Heart right ventricle (tissue), 16 donors: ENCODE data around the gene CDKN3. TPM values are rescaled to one million over a fixed set of nuclear protein-coding genes. Genes with fewer than 3 reads are reported as not detected.
A peak's percentile ranks its signal among the peaks of the same experiment; 100 is the strongest.

Experiments
- ATAC-seq, 8 donors: fragments of 200-7000 bp; cut with Tn5 transposase; one replicate each; pipeline ENCODE4 v1.9.1; 2020; ENCODE audit warnings: mild to moderate bottlenecking in 8 of 8, moderate library complexity in 8 of 8, moderate number of reproducible peaks in 1 of 8
- DNase-seq, 2 donors: peaks; one replicate each; pipeline ENCODE4 v3.0.0-alpha.2; 2020
- H3K27ac ChIP-seq, 10 donors: fragments of 200-600 bp; sonication (generic) in 2 of 10; one replicate each; pipeline versions ENCODE4 v1.5.0 to v1.8.0; 2020 to 2022; ENCODE audit warnings: mild to moderate bottlenecking in 3 of 10
- H3K27me3 ChIP-seq, 7 donors: fragments of 200-600 bp; one replicate each; pipeline ENCODE4 v1.8.0; 2021 to 2022; ENCODE audit warnings: mild to moderate bottlenecking in 2 of 7
- H3K36me3 ChIP-seq, 9 donors: fragments of 200-600 bp; sonication (generic) in 1 of 9; one replicate each; pipeline versions ENCODE4 v1.5.0 to v1.8.0; 2020 to 2022; ENCODE audit warnings: mild to moderate bottlenecking in 2 of 9
- H3K4me1 ChIP-seq, 9 donors: fragments of 200-600 bp; sonication (generic) in 1 of 9; one replicate each; pipeline versions ENCODE4 v1.5.0 to v1.8.0; 2020 to 2022; ENCODE audit warnings: mild to moderate bottlenecking in 4 of 9
- H3K4me3 ChIP-seq, 10 donors: fragments of 200-600 bp; sonication (generic) in 2 of 10; one replicate each; pipeline versions ENCODE4 v1.5.0 to v1.8.0; 2020 to 2022; ENCODE audit warnings: mild to moderate bottlenecking in 7 of 10, moderate library complexity in 2 of 10
- H3K9me3 ChIP-seq, 11 donors: fragments of 200-600 bp in 10 of 11; sonication (generic) in 2 of 11; one replicate each; pipeline versions ENCODE4 v1.5.0 to v1.8.0; 2013 to 2022; ENCODE audit warnings: mild to moderate bottlenecking in 2 of 11, control low read depth in 1 of 11, moderate library complexity in 1 of 11
- WGBS, 2 donors: extraction: QIAGEN DNeasy Blood & Tissue Kit; methylation state at CpG; one replicate each; pipeline ENCODE4 v1.1.7; 2013; ENCODE audit warnings: inconsistent platforms in 1 of 2; 5-methylcytosine and 5-hydroxymethylcytosine counted together
- intact Hi-C, 10 donors: fragments of 100-400 bp; cut with DNase I; formaldehyde crosslinking; loops; one replicate each; pipeline versions ENCODE4 v1.11.1 to v1.14.2; 2022
- polyA plus RNA-seq, 2 donors: library from polyadenylated mRNA; stranded (reverse); fragments of 200-250 nt; gene quantifications; one replicate each; pipeline ENCODE4 v1.2.3, GENCODE V29; 2013
- total RNA-seq, 10 donors: library from RNA; stranded (reverse); fragmentation: NEBNext Ultra II Directional in 3 of 10; extraction: Animal tissue kit (Norgen Biotek cat#: 25700) in 3 of 10; gene quantifications; one replicate each; pipeline versions ENCODE4 v1.2.1 to v1.2.4, GENCODE V29; 2021 to 2023
- TF ChIP-seq, protein P1 (sequence below), 9 donors: fragments of 200-600 bp; sonication (generic) in 2 of 9; IDR thresholded peaks; one replicate each; pipeline versions ENCODE4 v1.5.0 to v1.8.0; 2021 to 2022; ENCODE audit warnings: antibody characterized with exemption in 9 of 9, mild to moderate bottlenecking in 5 of 9, moderate library complexity in 1 of 9
- donor health status: Arrhythmogenic right ventricular cardiomyopathy.
- donor health status: ischemic (EF 13 %, LVEDD 7.1; RV severe dilation, severe dysfunction).
- donor health status: healthy with polysubstance abuse.
- donor health status: DM: no; HTN: yes; CAD: no.
- donor health status: DM: no; HTN: no; CAD: no.
- donor health status: ischemic (EF 25% LVEDD 6.9; RV normal size, moderate dysfunction).
- donor health status: ischemic (EF 25% LVEDD 5.7; RV mildly dilated, moderate dysfunction).
- donor health status: healthy.
- donor health status: DM: yes; HTN: yes; CAD: no.
- donor health status: Ischemic cardiomyopathy.
- donor health status: ischemic (EF 35%, LVEDD 5.7; RV mildly dilated, moderate dysfunction).
- donor health status: nonischemic (EF 11% LVEDD 7.7; RV severe dilation, severe dysfunction).
- donor health status: DM: yes; HTN: yes; CAD: no.
- donor health status: PGD.
- donor health status: ischemic (EF 29% LVEDD 5.4; RV normal size, mild dysfunction).
- donor health status: nonischemic (EF 23%, LVEDD 6.1; RV moderate dilation, normal function).

Gene CDKN3
- total and polyA plus RNA-seq, 12 donors: 1.8 to 14.7 (median 4.2) TPM

DNA sequence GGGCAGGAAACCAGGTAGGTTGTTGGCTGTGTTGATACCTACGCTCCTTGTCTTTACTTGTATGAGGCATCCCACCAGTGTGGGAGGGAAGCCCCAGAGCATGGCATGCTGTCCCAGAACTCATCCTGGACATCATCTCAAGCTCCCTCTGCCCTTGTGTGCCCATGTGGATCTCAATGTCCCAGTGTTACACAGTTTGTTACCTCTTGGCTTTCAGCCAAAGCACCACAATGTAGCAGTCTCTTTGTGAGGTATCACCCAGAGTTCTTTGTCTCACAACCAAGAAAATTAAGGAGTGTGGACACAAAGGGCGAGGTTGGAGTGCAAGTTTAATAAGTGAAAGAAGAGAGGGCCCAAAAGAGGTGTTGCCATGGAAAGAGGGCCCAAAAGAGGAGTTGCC is 43.1 kb upstream of the CDKN3 start:
- H3K27me3 ChIP-seq: peaks cover 0 to 3% (median 0%) of the 10 kb centered on the region in 7 donors
- TF ChIP-seq, protein P1, sequence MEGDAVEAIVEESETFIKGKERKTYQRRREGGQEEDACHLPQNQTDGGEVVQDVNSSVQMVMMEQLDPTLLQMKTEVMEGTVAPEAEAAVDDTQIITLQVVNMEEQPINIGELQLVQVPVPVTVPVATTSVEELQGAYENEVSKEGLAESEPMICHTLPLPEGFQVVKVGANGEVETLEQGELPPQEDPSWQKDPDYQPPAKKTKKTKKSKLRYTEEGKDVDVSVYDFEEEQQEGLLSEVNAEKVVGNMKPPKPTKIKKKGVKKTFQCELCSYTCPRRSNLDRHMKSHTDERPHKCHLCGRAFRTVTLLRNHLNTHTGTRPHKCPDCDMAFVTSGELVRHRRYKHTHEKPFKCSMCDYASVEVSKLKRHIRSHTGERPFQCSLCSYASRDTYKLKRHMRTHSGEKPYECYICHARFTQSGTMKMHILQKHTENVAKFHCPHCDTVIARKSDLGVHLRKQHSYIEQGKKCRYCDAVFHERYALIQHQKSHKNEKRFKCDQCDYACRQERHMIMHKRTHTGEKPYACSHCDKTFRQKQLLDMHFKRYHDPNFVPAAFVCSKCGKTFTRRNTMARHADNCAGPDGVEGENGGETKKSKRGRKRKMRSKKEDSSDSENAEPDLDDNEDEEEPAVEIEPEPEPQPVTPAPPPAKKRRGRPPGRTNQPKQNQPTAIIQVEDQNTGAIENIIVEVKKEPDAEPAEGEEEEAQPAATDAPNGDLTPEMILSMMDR (IDR thresholded peaks at IDR 0.05): no peak
- no peaks in the 10 kb centered on the region for H3K36me3 ChIP-seq
- no peak overlapping the region for H3K4me3 ChIP-seq
- H3K27ac ChIP-seq: peak overlapping the region in 4 of 10 donors; percentile 40 to 50 (median 42)
- intact Hi-C loops: no loop called here
- H3K4me1 ChIP-seq: peaks cover 0 to 18% (median 12%) of the 10 kb centered on the region in 9 donors
- no peak for DNase-seq
- 92 to 94% methylated on average over 2 of the region's 2 CpGs for WGBS, 2 donors
- no peak for ATAC-seq
- H3K9me3 ChIP-seq: peaks cover 0 to 22% (median 0%) of the 10 kb centered on the region in 11 donors

DNA sequence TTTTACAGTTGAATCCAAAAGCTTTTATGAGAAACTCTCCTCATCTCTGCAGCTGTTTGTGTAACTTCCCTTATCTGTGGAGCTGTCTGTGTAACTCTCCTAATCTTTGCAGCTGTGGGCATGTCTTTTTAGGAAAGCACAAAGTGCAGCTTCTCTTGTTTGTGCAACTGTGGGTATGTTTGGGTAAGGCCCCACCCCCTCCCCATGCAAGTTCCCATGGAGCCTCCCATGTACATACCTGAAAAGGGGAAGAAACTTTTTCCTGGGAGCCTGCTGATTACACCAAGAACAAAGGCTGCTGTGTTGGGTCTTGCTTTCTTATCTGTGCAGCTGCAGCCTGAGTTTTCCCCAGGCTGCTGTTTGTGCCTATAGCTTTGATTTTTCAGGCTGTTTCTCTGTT is 42.7 kb upstream of the CDKN3 start:
- Histone ChIP-seq H3K9me3 (peaks cover 0 to 22% (median 0%) of the 10 kb centered on the region in 11 donors), H3K27ac (peak overlapping the region in 3 of 10 donors; percentile 40 to 50 (median 44)), H3K4me3 (no peak overlapping the region), H3K4me1 (peaks cover 0 to 17% (median 12%) of the 10 kb centered on the region in 9 donors), H3K36me3 (no peaks in the 10 kb centered on the region), H3K27me3 (peaks cover 0 to 3% (median 0%) of the 10 kb centered on the region in 7 donors)
- TF ChIP-seq, protein P1 (IDR thresholded peaks at IDR 0.05): no peak
- intact Hi-C loops: no loop called here
- ATAC-seq: peak in 2 of 8 donors; percentile 22 to 32
- no peak for DNase-seq

DNA sequence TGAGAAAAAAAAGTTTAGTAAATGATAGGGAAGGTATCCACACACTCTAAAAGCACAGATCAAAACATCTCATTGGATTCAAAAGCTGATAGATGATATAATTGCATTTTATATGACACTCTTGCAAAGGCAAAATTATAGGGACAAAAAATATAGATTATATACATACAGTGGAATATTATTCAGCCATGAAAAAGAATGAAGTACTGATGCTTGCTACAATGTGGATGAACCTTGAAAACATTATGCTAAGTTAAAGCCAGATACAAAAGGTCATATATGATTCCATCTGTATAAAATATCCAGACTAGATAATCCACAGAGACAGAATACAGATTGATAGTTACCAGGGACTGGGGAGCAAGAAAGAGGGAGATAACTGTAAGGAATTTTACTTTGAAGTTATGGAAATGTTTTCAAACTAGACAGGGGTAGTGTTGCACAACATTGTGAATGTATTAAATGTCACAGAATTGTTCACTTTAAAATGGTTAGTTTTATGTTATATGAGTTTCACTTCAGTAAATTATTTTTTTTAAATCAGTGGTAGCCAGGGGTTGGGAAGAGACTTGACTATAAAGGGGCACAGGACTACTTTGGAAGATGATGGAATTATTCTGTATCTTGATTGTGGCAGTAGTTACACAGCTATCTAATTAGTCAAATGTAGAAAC is 41.7 kb upstream of the CDKN3 start:
- peaks cover 0 to 7% (median 4%) of the 10 kb centered on the region in 9 donors for H3K4me1 ChIP-seq
- DNase-seq (no peak), ATAC-seq (no peak)
- no peak overlapping the region for H3K27ac ChIP-seq
- H3K9me3 ChIP-seq: peaks cover 0 to 22% (median 0%) of the 10 kb centered on the region in 11 donors
- intact Hi-C loops: no loop called here
- H3K36me3 ChIP-seq: no peaks in the 10 kb centered on the region
- peaks cover 0 to 7% (median 0%) of the 10 kb centered on the region in 7 donors for H3K27me3 ChIP-seq
- TF ChIP-seq, protein P1 (IDR thresholded peaks at IDR 0.05): no peak
- H3K4me3 ChIP-seq: no peak overlapping the region

DNA sequence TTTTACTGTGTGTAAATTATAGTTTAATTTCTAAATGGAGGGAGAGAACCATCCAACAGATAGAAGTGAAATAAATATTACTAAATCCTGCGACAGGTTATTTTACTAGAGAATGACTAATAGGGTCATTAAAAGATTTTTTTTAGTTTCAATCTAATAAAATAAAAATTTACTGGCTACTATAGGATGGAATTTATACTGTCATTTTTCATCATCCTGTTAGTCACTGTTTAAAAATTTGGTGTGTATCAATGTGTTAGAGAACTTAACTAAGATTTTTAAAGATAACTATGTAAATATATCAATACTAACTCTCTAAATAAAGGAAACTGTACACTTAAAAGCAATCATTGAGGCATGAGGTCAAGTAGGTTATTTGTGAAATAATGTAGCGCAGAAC is 41.1 kb upstream of the CDKN3 start:
- peaks cover 0 to 7% (median 0%) of the 10 kb centered on the region in 7 donors for H3K27me3 ChIP-seq
- TF ChIP-seq, protein P1 (IDR thresholded peaks at IDR 0.05): no peak
- 48 to 49% methylated on average over 2 of the region's 2 CpGs for WGBS, 2 donors
- intact Hi-C loops: no loop called here
- H3K36me3 ChIP-seq: no peaks in the 10 kb centered on the region
- ATAC-seq: no peak
- no peak for DNase-seq
- peaks cover 0 to 1% (median 0%) of the 10 kb centered on the region in 9 donors for H3K4me1 ChIP-seq
- H3K4me3 ChIP-seq: no peak overlapping the region
- H3K27ac ChIP-seq: no peak overlapping the region
- peaks cover 0 to 22% (median 0%) of the 10 kb centered on the region in 11 donors for H3K9me3 ChIP-seq
